ENCODE data around the gene NPTXR. TPM values are rescaled to one million over a fixed set of nuclear protein-coding genes. Genes with fewer than 3 reads are reported as not detected.

The NPTXR gene
- total RNA-seq, 2 experiments from 2014 or later: 4.2 to 4.6 TPM

DNA sequence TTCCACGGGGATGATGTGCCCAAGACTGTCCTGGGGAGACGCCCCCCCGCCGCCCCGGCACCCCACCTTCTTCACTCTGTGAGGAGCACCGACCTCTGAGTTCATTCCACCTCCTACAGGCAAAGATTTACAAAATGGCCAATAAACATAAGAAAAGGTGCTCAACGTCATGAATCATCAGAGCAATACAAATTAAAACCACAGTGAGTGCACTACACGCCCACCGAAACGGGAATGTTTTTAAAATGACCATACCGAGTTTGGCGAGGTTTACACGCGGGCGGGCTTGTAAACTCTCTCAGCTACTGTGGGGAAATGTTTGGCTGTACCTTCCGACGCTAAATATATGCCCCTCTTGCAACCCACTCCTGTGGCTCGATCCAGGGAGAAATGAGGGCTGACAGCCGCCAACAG, 7.9 kb downstream of the NPTXR start:
- ChIA-PET CTCF (no interaction called here), POLR2A (no interaction called here)
- H3K4me1 ChIP-seq (ENCODE audit: insufficient read depth, low read length): peaks cover 3% of the 10 kb centered on the region
- H3K36me3 ChIP-seq (ENCODE audit: insufficient read depth, low read length): no peaks in the 10 kb centered on the region
- H3K4me1 Mint-ChIP-seq (ENCODE audit: low read depth): peaks cover 14% of the 10 kb centered on the region
- TF ChIP-seq, protein P1, sequence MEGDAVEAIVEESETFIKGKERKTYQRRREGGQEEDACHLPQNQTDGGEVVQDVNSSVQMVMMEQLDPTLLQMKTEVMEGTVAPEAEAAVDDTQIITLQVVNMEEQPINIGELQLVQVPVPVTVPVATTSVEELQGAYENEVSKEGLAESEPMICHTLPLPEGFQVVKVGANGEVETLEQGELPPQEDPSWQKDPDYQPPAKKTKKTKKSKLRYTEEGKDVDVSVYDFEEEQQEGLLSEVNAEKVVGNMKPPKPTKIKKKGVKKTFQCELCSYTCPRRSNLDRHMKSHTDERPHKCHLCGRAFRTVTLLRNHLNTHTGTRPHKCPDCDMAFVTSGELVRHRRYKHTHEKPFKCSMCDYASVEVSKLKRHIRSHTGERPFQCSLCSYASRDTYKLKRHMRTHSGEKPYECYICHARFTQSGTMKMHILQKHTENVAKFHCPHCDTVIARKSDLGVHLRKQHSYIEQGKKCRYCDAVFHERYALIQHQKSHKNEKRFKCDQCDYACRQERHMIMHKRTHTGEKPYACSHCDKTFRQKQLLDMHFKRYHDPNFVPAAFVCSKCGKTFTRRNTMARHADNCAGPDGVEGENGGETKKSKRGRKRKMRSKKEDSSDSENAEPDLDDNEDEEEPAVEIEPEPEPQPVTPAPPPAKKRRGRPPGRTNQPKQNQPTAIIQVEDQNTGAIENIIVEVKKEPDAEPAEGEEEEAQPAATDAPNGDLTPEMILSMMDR (IDR thresholded peaks at IDR 0.05): no peak
- H3K4me3 ChIP-seq (ENCODE audit: low read length): no peak overlapping the region
- peaks cover 11% of the 10 kb centered on the region for H3K27me3 Mint-ChIP-seq
- no peaks in the 10 kb centered on the region for H3K36me3 Mint-ChIP-seq (ENCODE audit: low read depth)
- no peak for ATAC-seq (ENCODE audit: poor library complexity)
- intact Hi-C loops (cut with DNase I, micrococcal nuclease): no loop called here
- H3K27me3 ChIP-seq (ENCODE audit: control insufficient read depth in 1 of 2, insufficient read depth in 2 of 2, low read length in 2 of 2): no peaks in the 10 kb centered on the region
- H3K9me3 Mint-ChIP-seq: no peaks in the 10 kb centered on the region
- DNase-seq: no peak
- H3K27ac ChIP-seq (ENCODE audit: low read depth in 1 of 2, low read length in 2 of 2): no peak overlapping the region
- H3K27ac Mint-ChIP-seq: no peak overlapping the region
- H3K4me3 Mint-ChIP-seq: no peak overlapping the region
- H3K9me3 ChIP-seq (ENCODE audit: control insufficient read depth in 1 of 2, insufficient read depth in 1 of 2, low read length in 2 of 2): no peaks in the 10 kb centered on the region

DNA sequence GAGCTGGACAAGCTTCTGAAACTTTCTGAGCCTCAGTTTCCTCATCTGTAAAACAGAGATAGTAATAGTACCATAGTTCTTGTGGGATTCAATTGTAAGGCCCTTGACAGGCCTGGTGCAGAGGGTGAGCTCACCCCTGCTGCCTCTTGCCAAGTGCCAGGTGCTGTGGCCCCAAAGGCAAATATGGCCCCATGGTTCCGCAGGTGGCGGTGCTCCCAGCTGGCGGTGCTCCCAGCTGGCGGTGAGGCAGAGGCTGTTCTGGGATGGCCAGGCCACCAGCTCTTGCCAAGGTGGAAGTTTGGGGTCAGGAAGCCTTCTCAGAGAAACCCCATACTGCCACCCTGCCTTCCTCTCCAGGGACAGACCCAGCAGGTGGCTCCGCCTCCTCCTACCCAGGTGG, 8.8 kb downstream of the NPTXR start:
- H3K27ac ChIP-seq (ENCODE audit: low read depth in 1 of 2, low read length in 2 of 2): no peak overlapping the region
- no peak for DNase-seq
- TF ChIP-seq, protein P1 (IDR thresholded peaks at IDR 0.05): no peak
- no peaks in the 10 kb centered on the region for H3K36me3 ChIP-seq (ENCODE audit: insufficient read depth, low read length)
- ChIA-PET POLR2A (no interaction called here), CTCF (no interaction called here)
- Mint-ChIP-seq H3K27me3 (peaks cover 5% of the 10 kb centered on the region), H3K27ac (no peak overlapping the region), H3K4me1 (ENCODE audit: low read depth) (peaks cover 5% of the 10 kb centered on the region), H3K4me3 (no peak overlapping the region), H3K9me3 (no peaks in the 10 kb centered on the region), H3K36me3 (ENCODE audit: low read depth) (no peaks in the 10 kb centered on the region)
- intact Hi-C loops (cut with DNase I, micrococcal nuclease): no loop called here
- H3K9me3 ChIP-seq (ENCODE audit: control insufficient read depth in 1 of 2, insufficient read depth in 1 of 2, low read length in 2 of 2): no peaks in the 10 kb centered on the region
- no peaks in the 10 kb centered on the region for H3K4me1 ChIP-seq (ENCODE audit: insufficient read depth, low read length)
- no peaks in the 10 kb centered on the region for H3K27me3 ChIP-seq (ENCODE audit: control insufficient read depth in 1 of 2, insufficient read depth in 2 of 2, low read length in 2 of 2)
- no peak for ATAC-seq (ENCODE audit: poor library complexity)
- H3K4me3 ChIP-seq (ENCODE audit: low read length): no peak overlapping the region

DNA sequence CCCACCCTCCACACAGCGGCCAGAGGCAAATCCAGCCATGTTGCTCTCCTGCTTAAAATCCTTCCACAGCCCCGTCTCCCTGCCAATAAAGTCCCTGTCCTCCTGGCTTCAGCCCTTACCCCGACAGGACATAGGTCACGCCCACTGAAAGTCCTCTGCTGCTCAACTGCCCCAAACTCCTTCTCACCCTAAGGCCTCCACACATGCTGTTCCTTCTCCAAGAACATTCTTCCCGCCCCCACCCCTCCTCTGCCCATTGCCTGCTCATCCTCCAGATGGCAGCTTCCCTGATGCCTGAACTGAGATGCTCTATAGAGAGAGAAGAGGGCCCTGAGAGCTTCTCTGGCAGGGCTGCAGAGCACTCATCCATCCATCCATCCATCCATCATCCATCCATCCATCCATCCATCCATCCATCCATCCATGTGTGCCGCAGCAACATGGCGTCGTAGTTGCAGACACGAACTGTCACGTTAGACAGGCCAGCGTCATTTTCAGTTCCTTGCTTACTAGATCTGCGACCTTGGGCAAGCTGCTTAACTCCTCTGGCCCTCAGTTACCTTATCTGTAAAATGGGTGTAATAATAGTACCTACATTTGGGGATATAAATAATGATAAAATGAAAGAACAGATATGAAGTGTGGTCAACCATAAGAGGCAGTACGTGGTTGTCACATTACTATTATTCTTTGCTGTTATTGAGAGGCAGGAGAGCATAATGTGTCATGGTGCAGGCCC, 9.4 kb downstream of the NPTXR start:
- no peaks in the 10 kb centered on the region for H3K27me3 ChIP-seq (ENCODE audit: control insufficient read depth in 1 of 2, insufficient read depth in 2 of 2, low read length in 2 of 2)
- Mint-ChIP-seq H3K36me3 (ENCODE audit: low read depth) (no peaks in the 10 kb centered on the region), H3K27ac (no peak overlapping the region), H3K4me1 (ENCODE audit: low read depth) (peaks cover 5% of the 10 kb centered on the region), H3K27me3 (no peaks in the 10 kb centered on the region), H3K9me3 (no peaks in the 10 kb centered on the region), H3K4me3 (no peak overlapping the region)
- intact Hi-C loops (cut with DNase I, micrococcal nuclease): no loop called here
- H3K9me3 ChIP-seq (ENCODE audit: control insufficient read depth in 1 of 2, insufficient read depth in 1 of 2, low read length in 2 of 2): no peaks in the 10 kb centered on the region
- ATAC-seq (ENCODE audit: poor library complexity): no peak
- DNase-seq: no peak
- CTCF ChIA-PET: no interaction called here
- H3K4me1 ChIP-seq (ENCODE audit: insufficient read depth, low read length): no peaks in the 10 kb centered on the region
- POLR2A ChIA-PET: interaction anchor here (0.7 to 1.0 kb wide), 2 partner anchors 9 to 283 kb away, joined by 3 read pairs; partner anchors contain the start of gene NPTXR
- TF ChIP-seq, protein P1 (IDR thresholded peaks at IDR 0.05): no peak
- H3K4me3 ChIP-seq (ENCODE audit: low read length): no peak overlapping the region
- H3K27ac ChIP-seq (ENCODE audit: low read depth in 1 of 2, low read length in 2 of 2): no peak overlapping the region
- H3K36me3 ChIP-seq (ENCODE audit: insufficient read depth, low read length): no peaks in the 10 kb centered on the region

Data from CD4-positive, alpha-beta T cell (primary cell).